GF-D8 (cell line): Measurements from ENCODE around the gene PLCG1.
"Not testable (repeated sequence)": the region's sequence is repeated elsewhere in the genome, so short reads cannot be mapped to it uniquely, and the experiment has no call there.

Experiments
- DNase-seq: peaks from one replicate; lab custom pipeline; 2025; lab: John Stamatoyannopoulos, UW

Gene PLCG1

DNA sequence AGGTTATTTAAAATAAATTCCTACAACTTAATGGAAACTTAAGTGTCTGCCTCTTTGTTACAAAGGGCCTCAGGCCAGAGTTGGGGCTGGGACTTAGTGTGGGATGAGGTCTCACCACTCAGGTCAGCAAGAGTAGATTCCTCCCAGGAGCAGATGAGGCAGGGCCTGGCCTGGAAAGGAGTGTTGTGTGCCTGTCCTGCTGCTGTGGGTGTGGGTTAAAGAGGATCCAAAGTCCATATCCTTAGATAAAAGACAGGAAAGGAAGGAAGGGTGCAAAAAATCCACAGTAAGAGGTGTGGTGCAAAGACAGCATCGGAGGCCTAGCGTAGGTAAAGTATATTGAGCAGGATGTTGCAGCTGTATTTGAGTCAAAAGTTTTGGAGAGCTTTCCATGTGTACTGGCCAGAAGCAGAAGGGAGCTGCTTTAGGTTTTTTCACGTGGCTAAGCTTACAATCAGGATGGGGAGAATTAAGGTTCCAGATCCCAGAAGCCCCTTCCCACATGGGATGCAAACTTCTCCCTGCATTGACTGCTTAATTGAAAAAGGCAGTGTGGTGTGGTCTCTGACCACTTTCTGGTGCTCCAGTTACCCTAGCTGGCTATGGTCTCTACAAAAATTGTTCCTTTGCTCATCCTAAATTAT, 12.8 kb upstream of the PLCG1 start:
- no peak for DNase-seq

GRCh38 chr20:41125530-41126457, 11.5 kb upstream of the PLCG1 start:
- DNase-seq, result no peak

GRCh38 chr20:41126719-41127118, 10.6 kb upstream of the PLCG1 start:
- no peak for DNase-seq

DNA sequence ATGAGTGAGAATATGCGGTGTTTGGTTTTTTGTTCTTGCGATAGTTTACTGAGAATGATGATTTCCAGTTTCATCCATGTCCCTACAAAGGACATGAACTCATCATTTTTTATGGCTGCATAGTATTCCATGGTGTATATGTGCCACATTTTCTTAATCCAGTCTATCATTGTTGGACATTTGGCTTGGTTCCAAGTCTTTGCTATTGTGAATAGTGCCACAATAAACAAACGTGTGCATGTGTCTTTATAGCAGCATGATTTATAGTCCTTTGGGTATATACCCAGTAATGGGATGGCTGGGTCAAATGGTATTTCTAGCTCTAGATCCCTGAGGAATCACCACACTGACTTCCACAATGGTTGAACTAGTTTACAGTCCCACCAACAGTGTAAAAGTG, 9.0 kb upstream of the PLCG1 start:
- not testable (repeated sequence) for DNase-seq

GRCh38 chr20:41131594-41132387, 5.6 kb upstream of the PLCG1 start:
- no peak for DNase-seq

DNA sequence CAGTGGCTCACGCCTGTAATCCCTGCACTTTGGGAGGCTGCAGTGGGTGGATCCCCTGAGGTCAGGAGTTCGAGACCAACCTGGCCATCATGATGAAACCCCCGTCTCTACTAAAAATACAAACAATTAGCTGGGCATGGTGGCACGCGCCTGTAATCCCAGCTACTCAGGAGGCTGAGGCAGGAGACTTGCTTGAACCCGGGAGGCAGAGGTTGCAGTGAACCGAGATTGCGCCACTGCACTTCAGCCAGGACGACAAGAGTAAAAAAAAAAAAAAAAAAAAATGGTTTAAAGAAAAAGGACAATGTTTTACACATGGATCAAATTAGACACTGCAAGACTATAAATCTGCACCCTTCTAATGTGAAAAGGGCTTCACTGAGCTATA, 5.0 kb upstream of the PLCG1 start:
- DNase-seq, result not testable (repeated sequence)

- DNase-seq, result no peak
Measured at GRCh38 chr20:41133709-41134361, 3.5 kb upstream of the PLCG1 start.

- no peak for DNase-seq
Measured at GRCh38 chr20:41134362-41135186, 2.8 kb upstream of the PLCG1 start.

DNA sequence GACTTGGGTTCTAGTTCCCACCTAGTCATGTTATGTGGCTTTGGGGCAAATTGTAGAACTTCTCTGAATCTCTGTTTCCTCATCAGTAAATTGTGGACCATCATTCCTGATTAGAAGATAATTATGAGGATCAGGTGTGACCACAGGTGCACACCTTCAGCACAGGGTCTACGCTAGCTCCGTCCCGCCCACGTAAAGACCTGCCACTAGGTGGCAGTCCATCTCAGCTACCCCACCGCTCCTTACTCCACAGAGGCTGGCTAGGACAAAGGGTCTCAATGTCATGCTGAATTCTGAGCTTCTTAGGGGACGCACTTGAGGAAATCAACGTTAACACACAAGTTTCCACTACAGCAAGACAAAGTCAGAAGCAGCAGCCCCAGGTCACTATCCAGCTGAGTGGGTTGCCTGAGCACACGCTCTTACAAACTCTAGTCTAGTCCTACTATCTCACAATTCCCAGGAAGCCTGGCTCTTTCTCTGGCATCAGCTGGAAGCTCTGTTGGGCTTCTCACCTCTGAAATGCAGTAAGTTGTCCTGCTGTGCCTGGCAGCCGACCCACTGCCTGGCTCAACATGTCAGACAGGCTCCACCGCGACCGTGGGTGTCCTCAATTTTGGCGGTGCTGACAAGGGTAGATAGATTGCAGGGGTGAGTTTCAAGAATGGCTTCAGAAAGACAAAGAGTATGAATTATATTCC, 2.0 kb upstream of the PLCG1 start:
- no peak for DNase-seq

DNA sequence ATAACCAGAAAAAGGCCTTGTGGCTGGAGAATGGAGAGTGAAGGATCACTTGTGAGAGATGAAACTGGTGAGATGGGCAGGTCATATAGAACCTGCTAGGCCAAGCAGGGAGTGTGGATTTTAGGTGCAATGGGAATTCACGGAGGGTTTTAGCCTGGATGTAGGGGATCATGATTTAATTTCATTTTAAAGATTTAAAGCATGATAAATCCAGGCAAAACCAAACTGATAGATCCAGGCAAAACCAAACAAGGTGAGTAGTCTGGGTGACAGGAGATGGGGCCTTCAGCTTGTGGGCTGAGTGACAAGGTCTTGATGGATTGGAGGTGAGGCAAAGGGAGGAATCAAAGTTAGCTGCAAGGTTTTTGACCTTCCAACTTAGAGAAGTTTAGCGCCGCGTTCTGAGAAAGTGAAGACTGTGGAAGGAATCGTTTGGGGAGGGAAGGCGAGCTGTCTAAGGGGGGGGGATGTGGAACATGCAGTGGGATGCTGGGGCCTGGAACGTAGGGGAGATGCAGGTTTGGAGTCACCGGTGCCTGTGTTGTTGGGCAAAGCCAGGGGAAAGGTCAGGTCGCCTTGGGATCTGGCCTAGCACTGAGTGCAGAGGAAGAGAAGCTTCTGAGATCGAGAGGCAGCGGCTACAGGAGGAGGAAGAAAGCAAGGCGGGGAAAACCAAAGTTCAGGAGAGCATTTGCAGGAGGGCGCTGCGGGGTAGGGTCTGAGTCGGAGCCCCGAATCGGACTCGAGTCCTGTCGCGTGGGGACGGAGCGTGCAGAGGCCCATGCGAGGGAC, 1.3 kb upstream of the PLCG1 start:
- DNase-seq, result no peak

GRCh38 chr20:41137614-41138474, 501 bp downstream of the PLCG1 start:
- no peak for DNase-seq

DNA sequence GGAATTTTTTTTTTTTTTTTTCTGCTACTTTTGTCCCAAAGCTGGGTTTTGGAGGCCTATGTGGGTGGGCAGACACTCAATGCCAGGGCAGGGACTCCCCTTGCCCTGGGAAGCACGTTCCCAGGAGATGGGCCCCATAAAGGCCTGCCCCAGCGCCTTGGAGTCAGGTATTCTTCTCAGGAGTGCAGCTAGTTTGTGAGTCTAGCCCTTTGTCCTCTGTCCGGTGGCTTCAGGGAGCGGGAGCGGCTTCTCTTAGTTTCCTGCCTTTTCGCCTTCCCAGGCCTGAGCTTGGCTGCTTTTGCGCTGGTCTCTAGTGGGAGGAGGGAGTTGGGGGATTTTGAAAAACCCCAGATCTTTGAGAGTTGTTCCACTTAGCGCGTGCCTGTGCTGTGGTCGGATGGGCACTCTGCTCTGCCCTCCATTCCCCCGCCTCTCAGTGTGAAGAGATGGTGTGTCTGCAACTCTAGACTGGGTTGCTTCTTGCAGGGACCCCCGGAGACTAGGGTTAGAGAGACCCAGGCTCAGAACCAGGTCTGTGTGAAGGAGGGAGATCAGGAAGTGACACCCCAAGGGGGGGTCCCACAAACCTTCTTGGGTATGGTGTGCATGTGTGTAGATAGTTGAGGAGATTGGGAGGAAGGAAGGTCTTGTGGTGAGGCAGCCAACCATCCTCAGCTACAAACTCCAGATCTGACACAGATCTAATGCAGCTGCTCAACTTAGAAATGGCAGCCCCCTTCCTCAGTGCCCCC, 1.3 kb downstream of the PLCG1 start:
- no peak for DNase-seq

GRCh38 chr20:41139227-41140093, 2.1 kb downstream of the PLCG1 start:
- DNase-seq, result no peak

DNA sequence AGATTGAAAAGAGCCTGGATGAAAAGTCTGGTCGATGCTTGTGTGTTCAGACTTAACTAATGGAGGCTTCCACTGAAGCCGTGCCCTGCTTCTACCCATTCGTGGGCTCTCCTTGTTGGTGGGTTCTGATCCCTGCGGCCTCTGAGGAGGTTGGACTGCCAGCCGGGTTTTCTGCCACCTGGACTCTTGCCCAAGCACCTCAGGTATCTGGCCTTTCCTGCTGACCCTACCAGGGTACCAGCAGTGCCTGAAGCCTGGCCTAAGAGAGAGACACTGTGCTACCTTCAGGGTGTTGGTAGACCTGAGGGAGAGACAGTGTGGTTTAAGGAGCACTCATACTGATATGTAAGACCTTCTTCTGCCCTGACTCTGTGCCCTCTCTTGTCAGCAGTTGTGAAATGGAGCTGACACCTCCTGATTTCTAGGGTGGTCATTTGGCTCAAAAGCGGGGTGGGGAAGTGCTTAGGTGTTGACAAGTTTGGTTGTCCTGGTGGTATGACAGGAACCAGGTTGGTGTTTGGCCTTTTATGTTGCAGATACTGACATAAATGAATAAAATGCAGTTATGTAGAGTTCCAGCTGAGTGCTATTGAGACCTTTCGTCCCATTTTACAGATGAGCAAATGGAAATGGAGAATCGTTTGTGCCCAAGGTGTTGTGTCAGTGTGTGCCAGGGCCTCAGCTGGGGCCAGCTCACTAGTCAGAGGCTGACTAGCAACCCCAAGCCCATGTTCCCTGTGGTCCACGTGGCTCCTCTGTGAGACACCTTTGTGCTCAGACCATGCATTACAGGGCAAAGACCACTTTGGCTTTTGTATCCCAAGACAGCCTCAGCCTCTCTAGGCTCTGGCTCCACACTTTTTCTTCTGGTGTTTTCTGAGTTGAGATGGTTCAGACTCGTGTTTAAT, 3.1 kb downstream of the PLCG1 start:
- DNase-seq, result no peak

DNA sequence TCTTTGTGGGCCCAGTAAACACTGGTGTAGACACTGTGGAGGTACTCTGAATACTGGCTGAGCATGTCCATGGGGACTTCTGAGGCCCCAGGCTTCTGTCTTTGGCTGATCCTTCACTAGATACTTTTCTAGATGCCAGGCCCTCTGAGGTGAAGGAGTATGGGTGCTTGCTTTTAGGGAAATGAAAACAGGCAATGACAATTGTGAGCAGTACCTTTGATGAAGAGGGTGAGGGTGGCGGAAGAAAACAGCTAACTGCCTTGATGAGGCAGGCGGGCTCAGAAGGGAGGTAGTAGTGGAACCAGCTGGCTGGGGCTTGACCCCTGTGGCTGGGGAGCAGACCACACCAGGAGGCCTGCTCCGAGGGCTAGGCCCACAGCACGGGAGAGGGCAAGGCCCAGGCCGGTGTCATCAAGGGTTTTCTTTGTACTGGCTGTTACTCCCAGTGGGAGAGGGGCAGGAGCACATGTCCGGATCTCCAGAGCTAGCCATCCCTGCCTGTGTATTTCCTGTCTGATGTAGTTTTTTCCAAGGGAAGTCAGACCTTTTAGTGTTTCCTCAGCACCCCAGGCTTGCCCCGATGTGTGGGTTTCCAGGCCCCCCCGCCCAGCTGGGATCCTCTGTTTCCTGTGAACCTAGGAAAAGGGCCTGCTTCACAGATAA, 3.9 kb downstream of the PLCG1 start:
- no peak for DNase-seq
